Sigmoid colon (tissue), 4 donors: ENCODE results near the gene ERGIC2.

Experiments
- CTCF ChIP-seq, 4 experiments: fragments of 450-650 bp in 3 of 4; fragments of 200-600 bp in 1 of 4; IDR thresholded peaks; one replicate each; pipeline ENCODE4 v1.5.1; 2016 to 2019; ENCODE audit warnings: antibody characterized with exemption in 4 of 4, mild to moderate bottlenecking in 3 of 4, moderate library complexity in 2 of 4
- EP300 ChIP-seq, 4 donors: sonication (generic); formaldehyde crosslinking; IDR thresholded peaks; one replicate each; pipeline ENCODE4 v1.6.1; 2017; ENCODE audit warnings: antibody characterized with exemption in 4 of 4
- POLR2AphosphoS5 ChIP-seq, 4 donors: sonication (generic); formaldehyde crosslinking; IDR thresholded peaks; one replicate each; pipeline ENCODE4 v1.6.1; 2017; ENCODE audit warnings: antibody characterized with exemption in 4 of 4

GRCh38 chr12:29395356-29395755, 14.4 kb upstream of the ERGIC2 start:
- TF ChIP-seq CTCF (IDR thresholded peaks at IDR 0.05) (no peak), EP300 (IDR thresholded peaks at IDR 0.05) (no peak), POLR2AphosphoS5 (IDR thresholded peaks at IDR 0.05) (no peak)
